Panc1 (cell line): Measurements from ENCODE around the gene SEC23A.
"Not testable (repeated sequence)": the region's sequence is repeated elsewhere in the genome, so short reads cannot be mapped to it uniquely, and the experiment has no call there.

Experiments
- CTCF ChIP-seq: fragments of 450-650 bp; IDR thresholded peaks from 2 replicates; pipeline ENCODE4 v1.5.1; 2017; ENCODE audit warnings: mild to moderate bottlenecking
- REST ChIP-seq, 2 experiments: IDR thresholded peaks; 2 replicates each; pipeline ENCODE4 v1.6.1; 2011 to 2012; ENCODE audit warnings: low read depth in 2 of 2, control low read depth in 1 of 2, low read length in 1 of 2, mild to moderate bottlenecking in 1 of 2, moderate library complexity in 1 of 2; ENCODE audit not compliant: insufficient read depth in 1 of 2
- TCF7L2 ChIP-seq: IDR thresholded peaks from 2 replicates; pipeline ENCODE4 v1.6.1; 2011; ENCODE audit warnings: mild to moderate bottlenecking, low read depth, low read length, inconsistent platforms

GRCh38 chr14:39137835-39138234 lies 34.8 kb upstream of the SEC23A start:
- TF ChIP-seq CTCF; TCF7L2; REST (IDR thresholded peaks at IDR 0.05; ENCODE audit: insufficient read depth in 1 of 2, low read depth in 2 of 2, low read length in 1 of 2): not testable (repeated sequence)
